HG02610 (cell line): Measurements from ENCODE around the gene COL4A5.
A peak's percentile ranks its signal among the peaks of the same experiment; 100 is the strongest.
"Not testable (repeated sequence)": the region's sequence is repeated elsewhere in the genome, so short reads cannot be mapped to it uniquely, and the experiment has no call there.

Experiments
- ATAC-seq: cut with Tn5 transposase; IDR thresholded peaks from one replicate; pipeline ENCODE4 v1.9.1; 2021; ENCODE audit warnings: mild to moderate bottlenecking, moderate library complexity; ENCODE audit not compliant: unreplicated experiment

Gene COL4A5

DNA sequence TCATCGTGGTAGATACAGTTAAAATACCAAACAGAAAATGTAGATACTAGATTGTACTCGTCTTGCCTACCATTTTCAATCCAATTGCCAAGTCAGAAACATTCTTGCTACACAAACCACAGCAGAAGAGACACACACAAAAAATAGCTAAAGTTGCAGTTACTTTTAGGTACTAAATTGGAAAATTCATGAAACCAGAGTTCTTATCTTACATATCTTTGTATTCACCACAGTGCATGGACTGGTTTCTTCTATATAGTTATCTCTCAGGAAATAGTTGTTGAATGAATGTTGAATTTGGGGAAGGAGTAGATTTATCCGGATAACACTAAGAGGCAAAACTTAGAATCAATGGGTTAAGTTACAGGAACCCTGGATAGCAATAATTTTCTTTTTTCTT is 14.2 kb downstream of the COL4A5 start:
- ATAC-seq = no peak

DNA sequence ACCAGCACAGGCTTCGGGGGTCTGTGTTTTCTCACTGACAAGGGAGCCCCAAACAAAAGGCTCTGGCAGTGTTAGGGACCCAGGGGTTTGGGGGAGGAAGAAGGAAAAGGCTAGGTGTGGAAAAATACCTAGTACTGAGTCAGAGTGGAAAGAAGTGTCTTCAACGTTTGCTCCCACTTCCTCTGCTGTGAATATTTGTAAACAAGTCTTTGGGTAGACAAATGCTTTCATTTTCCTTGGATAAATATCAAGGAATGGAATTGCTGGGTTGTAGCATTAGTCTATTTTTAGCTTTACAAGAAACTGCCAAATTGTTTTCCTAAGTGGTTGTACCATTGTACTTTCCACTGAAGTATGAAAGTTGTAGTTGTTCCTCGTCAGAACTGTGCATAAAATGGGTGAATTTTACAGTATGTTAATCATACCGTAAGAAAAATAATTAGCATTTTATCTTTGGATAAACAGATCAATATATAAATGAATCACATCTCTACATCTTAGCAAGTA is 17.4 kb downstream of the COL4A5 start:
- no peak for ATAC-seq

DNA sequence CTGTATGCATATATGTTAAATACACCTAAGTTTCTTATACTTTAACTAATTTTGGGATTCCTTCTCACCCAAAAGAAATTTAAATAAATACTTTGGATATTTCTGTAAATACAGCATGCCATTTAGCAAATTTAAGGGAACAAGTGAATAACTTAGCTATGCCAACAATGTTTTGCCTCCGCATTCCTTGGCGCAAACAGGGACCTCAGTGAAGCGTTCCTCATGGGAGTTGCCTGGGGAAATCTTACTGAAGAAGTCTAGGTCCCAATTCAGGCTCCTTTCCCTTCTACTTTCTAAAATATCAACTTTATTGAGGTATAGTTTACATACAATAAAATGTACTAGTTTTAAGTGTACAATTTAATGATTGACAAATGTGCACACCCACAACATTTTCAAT is 25.0 kb downstream of the COL4A5 start:
- no peak for ATAC-seq

DNA sequence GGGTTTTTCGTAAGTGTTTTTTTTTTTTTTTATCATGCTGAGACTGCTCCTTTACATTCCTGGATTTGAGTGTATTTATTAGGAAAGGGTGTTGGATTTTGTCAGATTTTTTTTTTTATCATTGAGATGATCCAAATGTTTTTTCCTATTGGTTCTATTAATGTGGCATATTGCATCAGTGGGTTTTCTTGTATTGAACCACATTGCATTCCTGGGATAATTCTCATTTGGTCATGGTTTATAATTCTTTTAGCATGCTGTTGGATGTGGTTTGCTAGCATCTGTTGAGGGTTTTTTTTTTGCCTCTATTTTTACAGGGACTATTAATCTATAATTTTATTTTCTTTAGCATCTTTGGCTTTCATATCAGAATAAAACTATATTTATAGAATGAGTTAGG is 28.8 kb downstream of the COL4A5 start:
- ATAC-seq = no peak

DNA sequence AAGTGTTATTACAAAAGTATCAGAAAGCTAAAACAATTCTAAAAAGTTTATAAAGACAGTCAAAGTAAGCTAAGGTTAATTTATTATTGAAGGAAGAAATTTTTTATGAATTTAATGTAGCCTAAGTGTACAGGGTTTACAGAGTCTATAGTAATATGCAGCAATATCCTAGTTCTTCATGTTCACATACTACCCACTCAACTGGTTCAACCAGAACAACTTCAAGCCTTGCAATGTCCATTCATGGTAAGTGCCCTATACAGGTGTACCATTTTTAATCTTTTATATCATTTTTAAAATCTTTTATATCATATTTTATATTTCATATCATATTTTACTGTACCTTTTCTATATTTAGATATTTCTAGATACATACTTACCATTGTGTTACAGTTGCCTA is 34.3 kb downstream of the COL4A5 start:
- no peak for ATAC-seq

DNA sequence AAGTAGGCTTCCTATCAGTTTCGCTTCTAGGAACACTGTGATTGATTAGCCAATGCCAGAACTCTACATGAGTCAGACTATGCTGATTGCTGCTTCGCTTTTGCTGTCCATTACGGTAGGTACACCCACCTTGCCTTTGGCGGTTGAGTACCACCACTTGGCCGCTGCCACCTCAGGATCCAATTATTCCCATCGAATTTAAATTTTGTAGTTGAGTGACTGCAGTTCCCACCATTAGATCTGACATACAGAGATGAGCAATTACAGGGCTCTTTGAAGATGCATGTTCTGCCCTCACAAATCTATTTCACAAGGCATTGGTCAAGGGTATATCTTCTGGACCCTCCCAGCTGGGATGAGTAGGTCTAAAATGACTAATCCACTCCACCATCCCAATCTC is 41.9 kb downstream of the COL4A5 start:
- ATAC-seq = not testable (repeated sequence)

DNA sequence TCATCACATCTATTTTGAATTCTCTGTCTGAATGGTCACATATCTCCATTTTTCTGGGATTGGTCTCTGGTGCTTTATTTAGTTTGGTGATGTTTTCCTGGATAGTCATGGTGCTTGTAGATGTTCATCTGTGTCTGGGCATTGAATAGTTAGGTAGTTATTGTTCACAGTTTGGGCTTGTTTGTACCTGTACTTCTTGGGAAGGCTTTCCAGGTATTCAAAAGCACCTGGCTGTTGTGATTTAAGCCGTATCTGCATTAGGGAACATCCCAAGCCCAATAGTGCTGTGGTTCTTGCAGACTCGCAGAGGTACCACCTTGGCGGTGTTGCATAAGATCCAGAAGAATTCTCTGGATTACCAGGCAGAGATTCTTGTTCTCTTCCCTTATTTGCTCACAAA is 44.6 kb downstream of the COL4A5 start:
- ATAC-seq = no peak

DNA sequence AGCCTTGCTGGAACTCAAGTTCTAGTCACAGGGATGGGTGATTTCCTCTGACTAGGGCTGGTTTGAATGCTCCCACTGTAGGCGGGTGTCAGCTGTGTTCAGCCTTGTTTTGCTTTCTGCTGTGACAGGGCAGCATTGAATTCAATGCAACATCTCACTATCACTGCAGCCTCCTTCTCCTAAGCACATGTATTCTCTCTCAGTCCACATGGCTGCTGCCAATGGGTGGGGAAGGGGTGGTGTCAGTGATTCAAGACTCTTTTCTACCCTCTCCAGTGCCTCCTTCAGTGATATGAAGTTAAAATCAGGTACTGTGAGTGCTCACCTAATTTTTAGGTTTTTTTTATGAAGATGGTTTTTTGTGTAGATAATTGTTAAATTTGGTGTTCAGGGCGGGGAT is 46.3 kb downstream of the COL4A5 start:
- no peak for ATAC-seq

DNA sequence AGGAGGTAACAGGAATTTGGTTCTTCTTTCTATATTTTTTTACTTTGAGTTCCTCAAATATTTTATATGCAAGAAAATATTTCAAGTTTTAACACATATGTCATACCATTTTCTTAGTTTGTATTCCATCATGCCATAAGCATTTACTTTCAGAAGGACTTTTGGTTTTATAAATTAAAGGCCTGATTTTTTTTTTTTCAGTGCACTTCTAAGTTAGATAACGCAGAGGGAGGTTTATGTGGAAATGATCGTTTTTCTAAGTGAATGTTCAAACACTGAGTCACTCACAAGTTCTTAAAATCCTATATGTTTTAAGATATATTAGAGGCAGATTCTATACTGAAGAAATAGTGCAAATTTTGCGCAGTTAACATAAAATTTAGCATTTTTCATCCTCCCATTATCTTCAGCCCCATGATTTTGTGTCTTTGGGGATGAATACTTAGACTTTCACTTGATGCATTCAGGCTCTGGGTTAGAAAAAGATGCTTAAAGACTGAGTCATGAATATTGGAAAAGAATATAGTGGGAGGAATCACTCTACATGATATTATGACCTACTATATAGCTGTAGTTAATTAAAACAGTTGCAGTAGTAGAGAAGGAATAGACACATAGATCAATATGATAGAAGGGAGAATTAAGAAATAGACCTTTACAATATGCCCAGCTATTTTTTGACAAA is 54.9 kb downstream of the COL4A5 start:
- ATAC-seq = no peak

DNA sequence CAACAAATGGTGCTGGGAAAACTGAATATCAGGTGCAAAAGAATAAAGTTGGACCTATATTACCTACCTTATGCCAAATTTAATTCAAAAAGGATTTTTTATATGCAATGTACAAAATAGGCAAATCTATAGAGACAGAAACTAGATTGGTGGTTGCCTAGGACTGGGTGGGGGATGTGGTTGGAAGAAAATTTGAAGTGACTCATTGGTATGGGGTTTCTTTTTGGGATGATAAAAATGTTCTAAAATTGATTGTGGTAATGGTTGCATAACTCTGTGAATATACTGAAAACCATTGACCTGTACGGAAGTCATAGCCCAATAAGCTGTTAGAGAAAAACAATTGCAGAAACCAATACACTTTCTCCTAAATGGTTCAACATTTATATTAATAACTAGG is 72.1 kb downstream of the COL4A5 start:
- no peak for ATAC-seq

DNA sequence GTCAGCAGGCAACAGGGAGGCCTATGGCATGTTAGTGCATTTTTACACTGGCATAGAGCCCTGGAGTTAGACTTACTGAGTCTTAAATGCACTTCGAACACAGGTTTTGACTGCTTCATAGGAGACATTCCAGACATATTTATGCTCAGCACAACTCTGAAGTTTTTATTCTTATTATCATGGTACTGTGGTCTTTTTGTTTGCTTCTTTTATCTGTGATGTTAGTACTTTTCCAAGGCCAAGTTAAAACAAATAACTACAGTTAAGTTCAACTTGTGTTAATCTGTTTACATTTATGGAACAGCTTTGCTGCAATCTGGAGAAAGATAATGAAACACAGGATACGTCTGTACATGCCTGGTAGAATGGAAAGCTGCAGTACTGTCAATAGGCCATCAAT is 76.5 kb downstream of the COL4A5 start:
- no peak for ATAC-seq

DNA sequence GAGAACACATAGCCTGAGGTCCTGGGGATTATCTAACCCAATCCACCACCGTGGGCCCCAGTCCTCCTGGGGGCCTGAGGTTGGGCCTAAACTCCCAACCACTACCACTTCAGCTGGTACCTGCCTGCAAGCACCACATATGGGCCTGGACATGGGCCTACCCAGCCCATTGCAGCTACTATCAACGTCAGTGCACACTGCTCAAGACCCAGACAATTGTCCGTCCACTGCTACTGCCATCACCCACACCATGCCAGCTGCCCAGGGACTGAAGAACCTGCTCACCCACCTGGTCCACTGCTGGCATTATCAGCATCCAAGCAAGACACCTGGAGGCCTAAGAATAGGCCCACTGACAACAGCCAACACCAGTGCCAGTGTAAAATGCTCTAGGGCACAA is 88.1 kb downstream of the COL4A5 start:
- ATAC-seq = no peak

DNA sequence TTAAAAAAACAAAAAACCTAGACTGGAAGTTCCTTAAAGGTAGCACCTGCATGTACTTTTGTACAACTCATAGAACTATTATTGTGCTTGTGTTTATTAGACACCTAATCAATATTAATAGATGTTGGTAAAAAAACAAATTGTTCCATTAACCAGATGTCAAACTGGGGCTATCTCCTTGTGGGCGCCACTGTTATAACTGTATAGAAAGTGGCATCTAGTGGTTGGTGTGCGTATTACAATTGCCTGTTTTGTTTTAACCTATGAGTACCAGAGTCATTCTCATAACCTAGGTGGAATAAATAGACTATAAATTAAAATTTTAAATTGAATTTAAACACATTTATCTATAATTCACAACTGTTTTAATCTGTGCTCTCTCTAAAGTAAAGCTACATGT is 97.4 kb downstream of the COL4A5 start:
- peak; percentile 72 for ATAC-seq

DNA sequence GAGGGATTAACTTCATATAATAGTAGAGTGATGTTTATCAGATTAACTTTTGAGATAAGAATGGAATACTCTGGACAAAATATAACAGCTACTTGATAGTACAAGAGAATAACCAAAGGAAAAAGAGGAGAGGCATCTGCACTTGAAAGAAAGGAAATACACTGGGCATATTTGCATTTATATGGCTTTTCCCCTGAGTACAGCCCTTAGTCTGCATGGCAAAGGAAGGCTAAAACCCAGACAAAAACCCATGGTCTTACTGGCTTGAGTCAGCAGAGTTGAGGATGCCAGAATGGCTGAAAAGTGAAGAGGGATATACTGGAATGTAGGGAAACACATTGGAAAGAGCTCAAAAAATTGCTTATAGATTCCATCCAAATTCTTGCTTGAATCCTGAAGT is 101.6 kb downstream of the COL4A5 start:
- ATAC-seq = no peak

DNA sequence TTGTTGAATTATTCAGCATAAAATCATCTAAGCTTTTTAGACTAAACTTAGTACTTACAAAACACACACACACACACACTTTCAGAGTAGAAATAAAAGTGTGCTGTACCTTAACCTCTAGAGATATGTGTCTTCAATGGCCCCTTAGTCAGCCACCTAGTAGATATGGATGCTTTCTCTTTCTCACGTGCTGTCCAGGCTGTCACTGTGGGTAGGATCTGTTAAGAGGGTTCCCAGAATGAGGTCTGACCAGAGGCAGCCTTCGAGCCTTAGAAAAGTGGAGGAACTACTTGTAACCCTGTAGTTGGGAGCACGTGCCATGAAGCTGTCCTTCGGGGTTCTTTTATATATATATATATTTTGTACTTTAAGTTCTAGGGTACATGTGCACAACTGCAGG is 117.9 kb downstream of the COL4A5 start:
- no peak for ATAC-seq

DNA sequence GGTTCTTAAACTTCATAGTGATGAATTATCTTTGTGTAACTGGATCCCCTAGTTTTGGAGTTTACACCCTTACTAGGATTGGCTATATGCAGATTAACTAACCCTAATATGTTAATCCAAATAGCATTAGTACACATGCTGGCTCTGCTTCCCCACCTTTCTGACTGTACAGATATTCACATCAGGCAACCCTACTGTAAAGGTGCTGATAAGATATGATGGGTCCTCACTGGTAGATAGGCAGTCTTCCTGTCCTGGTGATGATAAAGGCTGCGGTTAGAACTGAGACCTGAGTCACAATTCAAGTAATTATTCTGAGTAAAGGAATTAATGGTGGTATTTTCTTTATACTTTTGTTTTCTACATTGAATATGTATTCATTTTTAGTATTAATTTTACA is 118.6 kb downstream of the COL4A5 start:
- no peak for ATAC-seq

DNA sequence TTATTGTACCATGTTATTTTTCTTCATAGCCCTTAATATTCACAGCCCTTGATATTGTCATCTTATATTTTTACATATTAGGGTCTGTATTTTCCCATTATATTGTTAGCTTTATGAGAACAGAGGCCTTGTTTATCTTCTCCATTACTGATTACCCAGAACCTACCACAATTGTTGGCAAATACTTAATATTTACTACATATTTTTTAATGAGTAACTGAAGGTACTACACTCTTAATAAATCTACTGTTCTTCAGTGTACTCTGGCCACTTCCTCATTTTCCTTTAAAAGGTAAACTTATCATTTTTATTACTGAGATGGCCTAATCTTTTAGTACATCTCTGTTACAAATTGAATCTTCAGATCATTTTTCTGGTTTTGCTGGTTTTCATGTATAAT is 133.5 kb downstream of the COL4A5 start:
- ATAC-seq = no peak

DNA sequence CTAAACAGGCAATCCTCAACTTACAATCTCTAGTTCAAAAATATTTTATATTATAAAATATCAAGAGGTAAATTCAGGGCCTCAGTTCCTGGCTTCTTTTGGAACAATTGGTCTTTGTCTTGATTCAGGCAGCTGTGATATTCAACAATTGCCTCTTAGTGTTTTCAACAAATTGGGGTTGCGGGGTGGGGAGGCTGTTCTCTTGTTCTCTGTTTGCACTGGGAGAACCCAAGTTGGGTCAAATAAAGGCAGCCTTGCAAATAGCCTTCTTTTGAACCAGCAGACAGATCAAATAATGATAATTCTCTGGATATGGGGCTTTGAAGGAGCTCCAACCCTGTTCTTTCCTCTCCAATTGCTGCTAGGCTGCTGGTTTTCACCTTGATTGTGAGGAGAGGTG is 142.5 kb downstream of the COL4A5 start:
- no peak for ATAC-seq

DNA sequence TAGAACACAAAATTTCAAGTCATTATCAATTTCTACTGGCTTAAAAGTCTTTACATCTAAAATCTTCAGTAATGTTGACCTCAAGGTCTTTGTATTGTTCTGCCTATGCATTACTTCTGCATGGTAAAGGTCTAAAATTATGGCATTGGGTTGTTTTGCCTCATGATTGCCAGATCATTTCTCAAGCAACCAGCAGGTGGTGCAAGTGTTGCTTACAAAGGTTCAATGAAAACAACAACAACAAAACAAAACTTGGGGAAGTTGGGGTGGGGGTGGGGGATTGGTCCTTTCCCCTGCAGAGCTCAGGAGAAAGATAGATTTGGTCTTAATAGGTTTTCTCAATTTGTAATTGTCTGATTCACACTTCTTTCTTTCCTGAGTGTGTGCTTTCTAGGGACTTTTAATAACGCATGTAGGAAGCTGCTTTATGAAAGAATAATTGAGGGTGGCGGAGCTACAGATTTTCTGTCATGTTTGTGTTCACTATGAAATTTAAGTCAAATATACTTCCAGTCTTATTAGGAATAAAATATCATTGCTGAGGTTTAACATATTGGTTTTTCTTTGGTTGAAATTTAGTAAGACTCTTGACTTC is 145.1 kb downstream of the COL4A5 start:
- ATAC-seq = no peak

DNA sequence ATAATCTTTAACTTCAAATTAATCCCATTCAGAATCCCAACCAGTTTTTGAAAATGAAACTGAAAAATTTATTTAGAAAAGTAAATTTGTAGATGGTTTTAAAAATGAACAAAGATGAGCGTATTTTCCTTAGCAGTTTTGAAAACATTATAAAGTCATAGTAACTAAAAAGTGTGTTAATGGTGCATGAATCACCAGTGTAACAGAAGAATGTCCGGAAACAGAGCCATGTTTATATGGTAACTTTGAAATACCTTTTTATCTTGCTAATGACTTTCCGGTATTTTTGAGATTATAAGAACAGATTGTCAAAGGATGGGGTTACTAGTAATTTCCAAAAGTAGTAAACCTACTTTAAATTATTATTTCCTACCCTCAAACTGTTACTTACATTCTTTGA is 150.9 kb downstream of the COL4A5 start:
- no peak for ATAC-seq

DNA sequence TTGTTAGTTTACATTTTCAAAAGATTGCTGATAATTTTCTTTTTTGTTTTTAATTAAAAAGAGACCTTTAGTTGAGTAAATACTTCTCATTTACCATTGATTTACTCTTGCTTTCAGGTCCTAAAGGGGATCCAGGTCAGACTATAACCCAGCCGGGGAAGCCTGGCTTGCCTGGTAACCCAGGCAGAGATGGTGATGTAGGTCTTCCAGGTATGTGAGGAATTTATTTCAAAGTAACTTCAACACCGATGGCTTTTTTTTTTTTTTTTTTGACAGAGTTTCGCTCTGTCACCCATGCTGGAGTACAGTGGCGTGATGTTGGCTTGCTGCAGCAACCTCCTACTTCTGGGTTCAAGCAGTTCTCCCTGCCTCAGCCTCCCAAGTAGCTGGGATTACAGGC is 161.6 kb downstream of the COL4A5 start:
- no peak for ATAC-seq

DNA sequence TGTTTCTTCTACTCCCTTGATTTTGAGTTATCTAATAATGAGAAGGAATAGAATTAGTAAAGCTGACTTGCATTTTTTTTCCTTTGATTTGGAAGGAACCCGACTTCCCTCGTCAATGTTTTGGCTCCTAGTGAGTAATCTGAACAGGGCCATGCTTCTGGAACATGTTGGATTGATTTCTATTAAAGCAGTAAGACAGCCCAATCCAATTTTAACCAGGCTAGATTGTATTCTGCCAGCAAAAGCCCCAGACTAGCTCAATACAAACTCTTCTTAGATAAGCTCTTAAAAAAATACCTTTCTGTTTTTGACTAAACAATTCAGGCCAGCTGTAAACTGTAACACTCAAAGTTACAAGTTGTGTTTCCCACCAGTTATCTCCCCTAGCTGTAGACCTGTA is 170.5 kb downstream of the COL4A5 start:
- no peak for ATAC-seq

DNA sequence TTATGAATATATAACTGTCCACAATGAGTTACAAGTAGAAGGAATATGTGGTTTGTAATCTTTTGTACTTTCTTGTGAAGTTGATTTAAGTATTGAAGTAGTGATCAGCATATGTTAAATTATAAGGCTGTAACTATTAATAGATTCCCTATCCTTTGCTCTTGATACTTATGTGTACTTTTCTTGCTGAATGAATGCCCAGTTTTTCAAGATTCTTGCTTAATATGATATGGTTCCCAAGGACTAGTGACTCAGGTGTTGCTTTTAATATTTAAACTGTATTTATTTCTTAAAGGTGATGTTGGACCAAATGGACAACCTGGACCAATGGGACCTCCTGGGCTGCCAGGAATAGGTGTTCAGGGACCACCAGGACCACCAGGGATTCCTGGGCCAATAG is 175.0 kb downstream of the COL4A5 start:
- no peak for ATAC-seq
